Natural killer cell (primary cell): ENCODE results near the gene PI16. TPM values are rescaled to one million over a fixed set of nuclear protein-coding genes. Genes with fewer than 3 reads are reported as not detected.

Experiments
- ATAC-seq, 3 donors: fragments of 150-1000 bp in 2 of 3; fragments of 200-7000 bp in 1 of 3; cut with Tn5 transposase; 1 replicate in 1 of 3; 2 replicates in 2 of 3; pipeline ENCODE4 v1.10.0; 2021; ENCODE audit warnings: mild to moderate bottlenecking in 2 of 3, moderate library complexity in 2 of 3
- DNase-seq, 2 donors: peaks; one replicate each; pipeline versions ENCODE4 v3.0.0 to v3.0.0-alpha.2; 2013 to 2021; ENCODE audit warnings: mixed read lengths in 1 of 2
- H3K27ac ChIP-seq: one replicate; pipeline ENCODE4 v1.5.1; 2013; ENCODE audit warnings: mild to moderate bottlenecking, low read length
- H3K27me3 ChIP-seq: one replicate; pipeline ENCODE4 v1.6.1; 2013; ENCODE audit warnings: low read length; ENCODE audit not compliant: control insufficient read depth, insufficient read depth
- H3K36me3 ChIP-seq: one replicate; pipeline ENCODE4 v1.6.1; 2013; ENCODE audit warnings: low read length; ENCODE audit not compliant: control insufficient read depth, insufficient read depth
- H3K4me1 ChIP-seq: one replicate; pipeline ENCODE4 v1.6.1; 2013; ENCODE audit warnings: low read length; ENCODE audit not compliant: control insufficient read depth, insufficient read depth
- H3K4me3 ChIP-seq: one replicate; pipeline ENCODE4 v1.5.1; 2013; ENCODE audit warnings: low read length
- H3K9me3 ChIP-seq: one replicate; pipeline ENCODE4 v1.6.1; 2013; ENCODE audit warnings: low read length; ENCODE audit not compliant: control insufficient read depth, insufficient read depth
- H3K27ac Mint-ChIP-seq, 2 donors: one replicate each; pipeline ENCODE4 v1.8.0; 2022; ENCODE audit warnings: mild to moderate bottlenecking in 2 of 2, mixed read lengths in 2 of 2, moderate library complexity in 1 of 2
- H3K27me3 Mint-ChIP-seq, 2 donors: one replicate each; pipeline ENCODE4 v1.8.0; 2022; ENCODE audit warnings: low read depth in 2 of 2, mixed read lengths in 2 of 2
- H3K36me3 Mint-ChIP-seq: one replicate; pipeline ENCODE4 v1.8.0; 2022; ENCODE audit warnings: mixed read lengths
- H3K4me1 Mint-ChIP-seq, 2 donors: one replicate each; pipeline ENCODE4 v1.8.0; 2022; ENCODE audit warnings: mixed read lengths in 2 of 2
- H3K4me3 Mint-ChIP-seq: one replicate; pipeline ENCODE4 v1.8.0; 2022; ENCODE audit warnings: mild to moderate bottlenecking, moderate library complexity, mixed read lengths
- H3K9me3 Mint-ChIP-seq, 2 donors: one replicate each; pipeline ENCODE4 v1.8.0; 2022; ENCODE audit warnings: mixed read lengths in 2 of 2
- CTCF ChIP-seq: fragments of 200-600 bp; IDR thresholded peaks from one replicate; pipeline ENCODE4 v1.8.0; 2022; ENCODE audit warnings: antibody characterized with exemption
- WGBS: methylation state at CpG from one replicate; pipeline ENCODE4 v1.1.7; 2013; ENCODE audit warnings: missing lambda C conversion rate; ENCODE audit not compliant: insufficient coverage; 5-methylcytosine and 5-hydroxymethylcytosine counted together
- intact Hi-C: fragments of 100-400 bp; cut with micrococcal nuclease; formaldehyde crosslinking; loops from one replicate; pipeline ENCODE4 v1.14.2; 2022
- total RNA-seq, 4 donors: library from RNA; stranded (reverse); fragments of 120-200 nt in 1 of 4; gene quantifications; one replicate each; pipeline versions ENCODE4 v1.2.3 to v1.2.4, GENCODE V29; 2013 to 2022

Gene PI16
- total RNA-seq, 3 donors from 2014 or later (not counting 1 experiment from before 2014, with no cell fraction given) = 0.33 to 1.8 (median 1.1) TPM

GRCh38 chr6:36973647-36974046, 19.1 kb downstream of the PI16 start:
- Histone ChIP-seq H3K27ac (no peak overlapping the region), H3K4me1 (no peaks in the 10 kb centered on the region), H3K36me3 (peaks cover 97% of the 10 kb centered on the region), H3K27me3 (no peaks in the 10 kb centered on the region), H3K9me3 (no peaks in the 10 kb centered on the region), H3K4me3 (no peak overlapping the region)
- Mint-ChIP-seq H3K27me3 (no peaks in the 10 kb centered on the region), H3K36me3 (no peaks in the 10 kb centered on the region), H3K4me3 (no peak overlapping the region), H3K27ac (no peak overlapping the region), H3K9me3 (no peaks in the 10 kb centered on the region), H3K4me1 (no peaks in the 10 kb centered on the region)
- TF ChIP-seq CTCF = no peak
- DNase-seq (no peak), ATAC-seq (no peak)
- WGBS = 91% methylated on average over 4 of the region's 4 CpGs
- intact Hi-C loops = no loop called here

GRCh38 chr6:36975231-36976006, 20.9 kb downstream of the PI16 start:
- no peak overlapping the region for H3K4me3 Mint-ChIP-seq
- no peaks in the 10 kb centered on the region for H3K4me1 ChIP-seq
- no peak for DNase-seq
- WGBS = 98% methylated on average over 7 of the region's 7 CpGs
- ATAC-seq = no peak
- H3K9me3 Mint-ChIP-seq = no peaks in the 10 kb centered on the region
- no peaks in the 10 kb centered on the region for H3K36me3 Mint-ChIP-seq
- no peak for TF ChIP-seq CTCF
- no peaks in the 10 kb centered on the region for H3K27me3 Mint-ChIP-seq
- no peaks in the 10 kb centered on the region for H3K27me3 ChIP-seq
- H3K27ac ChIP-seq = no peak overlapping the region
- H3K36me3 ChIP-seq = peaks cover 83% of the 10 kb centered on the region
- H3K27ac Mint-ChIP-seq = no peak overlapping the region
- intact Hi-C loops = no loop called here
- no peaks in the 10 kb centered on the region for H3K9me3 ChIP-seq
- H3K4me3 ChIP-seq = no peak overlapping the region
- H3K4me1 Mint-ChIP-seq = peaks cover 12 to 14% of the 10 kb centered on the region in 2 donors

- Histone ChIP-seq H3K9me3 (no peaks in the 10 kb centered on the region), H3K4me3 (no peak overlapping the region), H3K27ac (no peak overlapping the region), H3K36me3 (peaks cover 78% of the 10 kb centered on the region), H3K27me3 (no peaks in the 10 kb centered on the region), H3K4me1 (no peaks in the 10 kb centered on the region)
- no peaks in the 10 kb centered on the region for H3K9me3 Mint-ChIP-seq
- no peak for TF ChIP-seq CTCF
- H3K4me1 Mint-ChIP-seq = peaks cover 12 to 18% of the 10 kb centered on the region in 2 donors
- H3K27ac Mint-ChIP-seq = no peak overlapping the region
- no peak overlapping the region for H3K4me3 Mint-ChIP-seq
- DNase-seq = no peak
- H3K27me3 Mint-ChIP-seq = no peaks in the 10 kb centered on the region
- no peak for ATAC-seq
- intact Hi-C loops = no loop called here
- H3K36me3 Mint-ChIP-seq = no peaks in the 10 kb centered on the region
- WGBS = 100% methylated on average over 1 of the region's 4 CpGs
Observed at GRCh38 chr6:36976007-36976264, 21.4 kb downstream of the PI16 start.

GRCh38 chr6:36976509-36976908, 22.0 kb downstream of the PI16 start:
- H3K4me1 Mint-ChIP-seq = peaks cover 15 to 23% of the 10 kb centered on the region in 2 donors
- Histone ChIP-seq H3K27me3 (no peaks in the 10 kb centered on the region), H3K4me3 (no peak overlapping the region), H3K27ac (no peak overlapping the region), H3K4me1 (no peaks in the 10 kb centered on the region), H3K9me3 (no peaks in the 10 kb centered on the region), H3K36me3 (peaks cover 75% of the 10 kb centered on the region)
- no peaks in the 10 kb centered on the region for H3K36me3 Mint-ChIP-seq
- DNase-seq = no peak
- no peak overlapping the region for H3K27ac Mint-ChIP-seq
- no peak for ATAC-seq
- intact Hi-C loops = no loop called here
- no peak overlapping the region for H3K4me3 Mint-ChIP-seq
- 96% methylated on average over 7 of the region's 7 CpGs for WGBS
- H3K9me3 Mint-ChIP-seq = no peaks in the 10 kb centered on the region
- H3K27me3 Mint-ChIP-seq = no peaks in the 10 kb centered on the region
- no peak for TF ChIP-seq CTCF
